ENCODE results near the gene MIS12.

DNA sequence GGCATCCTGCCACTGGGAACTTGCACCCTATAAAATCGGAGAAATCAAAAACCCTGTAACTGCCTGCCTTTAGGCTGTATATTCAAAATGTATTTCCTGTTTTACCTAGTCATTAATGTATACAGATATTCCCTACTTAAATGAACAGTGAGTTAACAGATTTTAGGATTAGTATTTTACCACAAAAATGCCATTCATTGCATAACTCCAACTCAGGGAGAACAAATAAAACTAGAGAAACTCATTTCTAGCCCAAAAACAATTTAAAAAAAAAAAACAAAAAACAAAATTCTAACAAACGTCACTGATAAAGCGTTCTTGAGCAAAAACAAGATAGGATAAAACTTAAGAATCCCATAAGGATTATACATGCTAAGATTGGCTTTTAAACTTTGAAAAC, 13.9 kb upstream of the MIS12 start:
- TF ChIP-seq POLR2A (IDR thresholded peaks at IDR 0.05) (no peak), CTCF (IDR thresholded peaks at IDR 0.05) (no peak), POLR2AphosphoS5 (IDR thresholded peaks at IDR 0.05) (no peak)

Measured in transverse colon (tissue), 4 donors.